Measurements from ENCODE around the gene IL36B.

IL36B gene

GRCh38 chr2:113050921-113051895, 1.5 kb downstream of the IL36B start:
- DNase-seq = no peak

GRCh38 chr2:113046465-113046864, 6.2 kb downstream of the IL36B start:
- no peak for DNase-seq

GRCh38 chr2:113041871-113042270, 10.8 kb downstream of the IL36B start:
- DNase-seq = no peak

GRCh38 chr2:113039719-113040118, 12.9 kb downstream of the IL36B start:
- peak in 1 of 2 donors; percentile 78 for DNase-seq

- DNase-seq = no peak
Observed at GRCh38 chr2:113039158-113039557, 13.5 kb downstream of the IL36B start.

- DNase-seq = no peak
Observed at GRCh38 chr2:113038291-113038690, 14.4 kb downstream of the IL36B start.

GRCh38 chr2:113036763-113037162, 15.9 kb downstream of the IL36B start:
- no peak for DNase-seq

GRCh38 chr2:113034016-113034415, 18.7 kb downstream of the IL36B start:
- no peak for DNase-seq

GRCh38 chr2:113032737-113033136, 19.9 kb downstream of the IL36B start:
- DNase-seq = peak; percentile 22 to 62

- DNase-seq = no peak
Observed at GRCh38 chr2:113028112-113028511, 24.6 kb downstream of the IL36B start.

- no peak for DNase-seq
Observed at GRCh38 chr2:113027691-113028090, 25.0 kb downstream of the IL36B start.

- DNase-seq = peak; percentile 38 to 53
Observed at GRCh38 chr2:113025737-113026136, 26.9 kb downstream of the IL36B start.

- no peak for DNase-seq
Observed at GRCh38 chr2:113024764-113025163, 27.9 kb downstream of the IL36B start.

- DNase-seq = no peak
Observed at GRCh38 chr2:113021312-113021711, 31.4 kb downstream of the IL36B start.

- no peak for DNase-seq
Observed at GRCh38 chr2:113018509-113018908, 34.2 kb downstream of the IL36B start.

GRCh38 chr2:113015655-113016054, 37.0 kb downstream of the IL36B start:
- no peak for DNase-seq

- no peak for DNase-seq
Observed at GRCh38 chr2:113015042-113015441, 37.6 kb downstream of the IL36B start.

GRCh38 chr2:113014067-113014466, 38.6 kb downstream of the IL36B start:
- DNase-seq = no peak

GRCh38 chr2:113013336-113013661, 39.4 kb downstream of the IL36B start:
- no peak for DNase-seq

GRCh38 chr2:113012436-113013335, 40.0 kb downstream of the IL36B start:
- DNase-seq = no peak

GRCh38 chr2:113011108-113011507, 41.6 kb downstream of the IL36B start:
- no peak for DNase-seq

- no peak for DNase-seq
Observed at GRCh38 chr2:113010088-113010487, 42.6 kb downstream of the IL36B start.

GRCh38 chr2:113009622-113010021, 43.0 kb downstream of the IL36B start:
- no peak for DNase-seq

GRCh38 chr2:113007250-113007649, 45.4 kb downstream of the IL36B start:
- no peak for DNase-seq

All from inflammatory macrophage (primary cell).